ENCODE data around the gene CSF3R. TPM values are rescaled to one million over a fixed set of nuclear protein-coding genes. Genes with fewer than 3 reads are reported as not detected.

CSF3R gene
- total RNA-seq, 1 experiment from 2014 or later, result 0.26 TPM

DNA sequence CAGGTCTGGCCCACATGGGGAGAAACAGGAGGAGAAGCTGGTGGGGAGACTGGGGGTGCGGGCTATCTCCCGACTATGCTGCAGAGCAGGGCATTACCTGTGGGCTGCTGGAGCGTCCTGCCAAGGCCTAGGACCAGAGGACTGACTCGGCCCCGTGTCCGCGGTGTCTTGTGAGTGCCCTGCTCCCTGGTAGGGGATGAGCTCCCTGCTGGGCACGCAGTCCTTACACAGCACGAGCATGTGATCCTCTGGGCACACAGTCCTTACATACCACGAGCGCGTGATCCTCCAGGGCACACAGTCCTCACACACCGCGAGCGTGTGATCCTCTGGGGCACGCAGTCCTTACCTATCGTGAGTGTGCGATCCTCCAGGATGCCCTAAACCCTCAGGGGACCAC lies 31.8 kb upstream of the CSF3R start:
- no peak overlapping the region for H3K4me3 Mint-ChIP-seq
- ChIA-PET POLR2A (no interaction called here), CTCF (interaction anchor here (1.4 to 2.7 kb wide), 3 partner anchors 8 to 350 kb away, joined by 4 to 9 read pairs (median 5); no protein-coding TSS in a partner anchor)
- H3K9me3 Mint-ChIP-seq, result no peaks in the 10 kb centered on the region
- H3K27ac Mint-ChIP-seq, result no peak overlapping the region
- no peaks in the 10 kb centered on the region for H3K36me3 Mint-ChIP-seq
- H3K4me1 Mint-ChIP-seq, result peaks cover 9% of the 10 kb centered on the region; the same call in 1 of the 2 replicates
- TF ChIP-seq ZNF263 (CRISPR knock-in tag; IDR thresholded peaks at IDR 0.05; ENCODE audit: low read depth) (no peak), EMX1 (CRISPR knock-in tag; IDR thresholded peaks at IDR 0.05) (no peak), CDX4 (CRISPR knock-in tag; IDR thresholded peaks at IDR 0.05; ENCODE audit: borderline replicate concordance) (no peak), AFF4 (CRISPR knock-in tag; IDR thresholded peaks at IDR 0.05; ENCODE audit: borderline replicate concordance) (no peak), IRF2 (CRISPR knock-in tag; IDR thresholded peaks at IDR 0.05; ENCODE audit: borderline replicate concordance, low read depth) (no peak), NR3C1 (CRISPR knock-in tag; conservative IDR thresholded peaks at IDR 0.05; ENCODE audit: low read depth) (no peak), FOXP1 (CRISPR knock-in tag; IDR thresholded peaks at IDR 0.05; ENCODE audit: borderline replicate concordance) (no peak), HMGA2 (CRISPR knock-in tag; IDR thresholded peaks at IDR 0.05) (no peak), E2F1 (CRISPR knock-in tag; IDR thresholded peaks at IDR 0.05) (no peak), GABPB1 (CRISPR knock-in tag; IDR thresholded peaks at IDR 0.05) (no peak), SMAD4 (CRISPR knock-in tag; IDR thresholded peaks at IDR 0.05) (no peak), FOXK1 (CRISPR knock-in tag; IDR thresholded peaks at IDR 0.05) (no peak), FOXJ3 (CRISPR knock-in tag; IDR thresholded peaks at IDR 0.05; ENCODE audit: borderline replicate concordance) (no peak)
- TF ChIP-seq, protein P1, sequence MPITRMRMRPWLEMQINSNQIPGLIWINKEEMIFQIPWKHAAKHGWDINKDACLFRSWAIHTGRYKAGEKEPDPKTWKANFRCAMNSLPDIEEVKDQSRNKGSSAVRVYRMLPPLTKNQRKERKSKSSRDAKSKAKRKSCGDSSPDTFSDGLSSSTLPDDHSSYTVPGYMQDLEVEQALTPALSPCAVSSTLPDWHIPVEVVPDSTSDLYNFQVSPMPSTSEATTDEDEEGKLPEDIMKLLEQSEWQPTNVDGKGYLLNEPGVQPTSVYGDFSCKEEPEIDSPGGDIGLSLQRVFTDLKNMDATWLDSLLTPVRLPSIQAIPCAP (CRISPR knock-in tag; IDR thresholded peaks at IDR 0.05), result no peak
- TF ChIP-seq, protein P2, sequence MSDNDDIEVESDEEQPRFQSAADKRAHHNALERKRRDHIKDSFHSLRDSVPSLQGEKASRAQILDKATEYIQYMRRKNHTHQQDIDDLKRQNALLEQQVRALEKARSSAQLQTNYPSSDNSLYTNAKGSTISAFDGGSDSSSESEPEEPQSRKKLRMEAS (CRISPR knock-in tag; IDR thresholded peaks at IDR 0.05), result no peak
- TF ChIP-seq, protein P3, sequence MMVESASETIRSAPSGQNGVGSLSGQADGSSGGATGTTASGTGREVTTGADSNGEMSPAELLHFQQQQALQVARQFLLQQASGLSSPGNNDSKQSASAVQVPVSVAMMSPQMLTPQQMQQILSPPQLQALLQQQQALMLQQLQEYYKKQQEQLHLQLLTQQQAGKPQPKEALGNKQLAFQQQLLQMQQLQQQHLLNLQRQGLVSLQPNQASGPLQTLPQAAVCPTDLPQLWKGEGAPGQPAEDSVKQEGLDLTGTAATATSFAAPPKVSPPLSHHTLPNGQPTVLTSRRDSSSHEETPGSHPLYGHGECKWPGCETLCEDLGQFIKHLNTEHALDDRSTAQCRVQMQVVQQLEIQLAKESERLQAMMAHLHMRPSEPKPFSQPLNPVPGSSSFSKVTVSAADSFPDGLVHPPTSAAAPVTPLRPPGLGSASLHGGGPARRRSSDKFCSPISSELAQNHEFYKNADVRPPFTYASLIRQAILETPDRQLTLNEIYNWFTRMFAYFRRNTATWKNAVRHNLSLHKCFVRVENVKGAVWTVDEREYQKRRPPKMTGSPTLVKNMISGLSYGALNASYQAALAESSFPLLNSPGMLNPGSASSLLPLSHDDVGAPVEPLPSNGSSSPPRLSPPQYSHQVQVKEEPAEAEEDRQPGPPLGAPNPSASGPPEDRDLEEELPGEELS (CRISPR knock-in tag; IDR thresholded peaks at IDR 0.05), result no peak
- TF ChIP-seq, protein P4, sequence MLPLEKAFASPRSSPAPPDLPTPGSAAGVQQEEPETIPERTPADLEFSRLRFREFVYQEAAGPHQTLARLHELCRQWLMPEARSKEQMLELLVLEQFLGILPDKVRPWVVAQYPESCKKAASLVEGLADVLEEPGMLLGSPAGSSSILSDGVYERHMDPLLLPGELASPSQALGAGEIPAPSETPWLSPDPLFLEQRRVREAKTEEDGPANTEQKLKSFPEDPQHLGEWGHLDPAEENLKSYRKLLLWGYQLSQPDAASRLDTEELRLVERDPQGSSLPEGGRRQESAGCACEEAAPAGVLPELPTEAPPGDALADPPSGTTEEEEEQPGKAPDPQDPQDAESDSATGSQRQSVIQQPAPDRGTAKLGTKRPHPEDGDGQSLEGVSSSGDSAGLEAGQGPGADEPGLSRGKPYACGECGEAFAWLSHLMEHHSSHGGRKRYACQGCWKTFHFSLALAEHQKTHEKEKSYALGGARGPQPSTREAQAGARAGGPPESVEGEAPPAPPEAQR (CRISPR knock-in tag; IDR thresholded peaks at IDR 0.05), result no peak
- TF ChIP-seq, protein P5, sequence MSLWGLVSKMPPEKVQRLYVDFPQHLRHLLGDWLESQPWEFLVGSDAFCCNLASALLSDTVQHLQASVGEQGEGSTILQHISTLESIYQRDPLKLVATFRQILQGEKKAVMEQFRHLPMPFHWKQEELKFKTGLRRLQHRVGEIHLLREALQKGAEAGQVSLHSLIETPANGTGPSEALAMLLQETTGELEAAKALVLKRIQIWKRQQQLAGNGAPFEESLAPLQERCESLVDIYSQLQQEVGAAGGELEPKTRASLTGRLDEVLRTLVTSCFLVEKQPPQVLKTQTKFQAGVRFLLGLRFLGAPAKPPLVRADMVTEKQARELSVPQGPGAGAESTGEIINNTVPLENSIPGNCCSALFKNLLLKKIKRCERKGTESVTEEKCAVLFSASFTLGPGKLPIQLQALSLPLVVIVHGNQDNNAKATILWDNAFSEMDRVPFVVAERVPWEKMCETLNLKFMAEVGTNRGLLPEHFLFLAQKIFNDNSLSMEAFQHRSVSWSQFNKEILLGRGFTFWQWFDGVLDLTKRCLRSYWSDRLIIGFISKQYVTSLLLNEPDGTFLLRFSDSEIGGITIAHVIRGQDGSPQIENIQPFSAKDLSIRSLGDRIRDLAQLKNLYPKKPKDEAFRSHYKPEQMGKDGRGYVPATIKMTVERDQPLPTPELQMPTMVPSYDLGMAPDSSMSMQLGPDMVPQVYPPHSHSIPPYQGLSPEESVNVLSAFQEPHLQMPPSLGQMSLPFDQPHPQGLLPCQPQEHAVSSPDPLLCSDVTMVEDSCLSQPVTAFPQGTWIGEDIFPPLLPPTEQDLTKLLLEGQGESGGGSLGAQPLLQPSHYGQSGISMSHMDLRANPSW (CRISPR knock-in tag; conservative IDR thresholded peaks at IDR 0.05; ENCODE audit: low read depth), result no peak
- TF ChIP-seq, protein P6, sequence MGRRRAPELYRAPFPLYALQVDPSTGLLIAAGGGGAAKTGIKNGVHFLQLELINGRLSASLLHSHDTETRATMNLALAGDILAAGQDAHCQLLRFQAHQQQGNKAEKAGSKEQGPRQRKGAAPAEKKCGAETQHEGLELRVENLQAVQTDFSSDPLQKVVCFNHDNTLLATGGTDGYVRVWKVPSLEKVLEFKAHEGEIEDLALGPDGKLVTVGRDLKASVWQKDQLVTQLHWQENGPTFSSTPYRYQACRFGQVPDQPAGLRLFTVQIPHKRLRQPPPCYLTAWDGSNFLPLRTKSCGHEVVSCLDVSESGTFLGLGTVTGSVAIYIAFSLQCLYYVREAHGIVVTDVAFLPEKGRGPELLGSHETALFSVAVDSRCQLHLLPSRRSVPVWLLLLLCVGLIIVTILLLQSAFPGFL (CRISPR knock-in tag; IDR thresholded peaks at IDR 0.05; ENCODE audit: borderline replicate concordance), result no peak
- ATAC-seq (no peak), DNase-seq (ENCODE audit: low spot score) (no peak)
- H3K27me3 Mint-ChIP-seq (ENCODE audit: low read depth), result no peaks in the 10 kb centered on the region; the same call in 1 of the 2 replicates
